Measurements from ENCODE around the gene BFSP1.

BFSP1 gene

DNA sequence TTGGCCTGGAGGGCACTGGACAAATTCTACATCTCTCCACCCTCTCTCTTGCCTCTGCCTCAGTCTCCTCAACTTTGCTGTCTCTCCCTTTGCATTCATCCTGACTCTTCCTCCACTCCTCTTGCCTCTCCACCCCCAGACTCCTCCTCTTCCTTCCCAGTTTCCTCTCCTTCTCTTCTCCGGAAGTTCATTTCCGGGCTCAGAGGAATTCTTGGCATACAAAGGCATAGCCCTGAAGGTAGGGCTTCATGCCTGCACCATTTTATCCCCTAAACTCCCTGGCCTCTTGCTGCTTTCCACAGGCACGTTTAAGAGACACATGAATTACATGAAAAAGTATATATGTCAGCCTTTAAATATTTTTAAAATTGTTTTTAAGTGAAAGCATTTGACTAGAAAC lies 10.6 kb downstream of the BFSP1 start:
- no peak for DNase-seq (ENCODE audit: insufficient read length, low spot score)
- TF ChIP-seq POLR2A (IDR thresholded peaks at IDR 0.05; ENCODE audit: low read depth, low read length), result no peak
- FAIRE-seq, result no peak

DNA sequence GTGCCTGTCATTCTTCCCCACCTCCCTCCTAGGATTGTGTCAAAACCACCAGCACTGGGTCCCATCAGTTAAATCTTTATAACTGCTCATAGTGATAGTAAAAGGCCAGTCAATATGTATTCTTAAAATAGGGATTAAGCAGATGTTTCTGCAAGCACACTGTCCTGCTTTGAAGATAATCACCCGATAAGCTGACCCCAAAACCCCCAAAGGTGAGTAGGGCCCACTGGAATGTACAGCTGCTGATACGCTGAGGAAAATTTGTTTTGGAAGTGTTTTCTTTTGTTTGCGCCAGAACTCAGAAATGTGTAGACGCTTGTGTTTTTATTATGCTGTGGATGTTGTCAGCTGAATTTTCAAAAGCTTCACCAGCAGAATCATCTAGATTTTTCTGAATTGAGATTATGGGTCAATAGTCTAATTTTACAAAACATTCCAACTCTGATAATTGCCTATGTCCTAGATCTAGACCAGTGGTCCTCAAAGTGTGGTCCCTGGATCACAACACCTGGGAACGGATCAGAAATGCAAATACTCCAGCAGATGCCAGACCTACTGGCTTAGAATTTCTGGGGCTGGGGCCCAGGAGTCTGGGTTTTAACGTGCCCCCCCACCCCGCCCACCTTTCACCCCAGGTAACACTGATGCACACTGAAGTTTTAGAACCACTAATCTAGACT lies 11.4 kb downstream of the BFSP1 start:
- no peak for DNase-seq (ENCODE audit: insufficient read length, low spot score)
- no peak for TF ChIP-seq POLR2A (IDR thresholded peaks at IDR 0.05; ENCODE audit: low read depth, low read length)
- FAIRE-seq, result no peak

GRCh38 chr20:17518339-17519052 lies 12.7 kb downstream of the BFSP1 start:
- DNase-seq (ENCODE audit: insufficient read length, low spot score), result peak; percentile 40
- no peak for FAIRE-seq
- no peak for TF ChIP-seq POLR2A (IDR thresholded peaks at IDR 0.05; ENCODE audit: low read depth, low read length)

GRCh38 chr20:17515053-17515452 lies 16.1 kb downstream of the BFSP1 start:
- no peak for TF ChIP-seq POLR2A (IDR thresholded peaks at IDR 0.05; ENCODE audit: low read depth, low read length)
- FAIRE-seq (no peak), DNase-seq (ENCODE audit: insufficient read length, low spot score) (no peak)

DNA sequence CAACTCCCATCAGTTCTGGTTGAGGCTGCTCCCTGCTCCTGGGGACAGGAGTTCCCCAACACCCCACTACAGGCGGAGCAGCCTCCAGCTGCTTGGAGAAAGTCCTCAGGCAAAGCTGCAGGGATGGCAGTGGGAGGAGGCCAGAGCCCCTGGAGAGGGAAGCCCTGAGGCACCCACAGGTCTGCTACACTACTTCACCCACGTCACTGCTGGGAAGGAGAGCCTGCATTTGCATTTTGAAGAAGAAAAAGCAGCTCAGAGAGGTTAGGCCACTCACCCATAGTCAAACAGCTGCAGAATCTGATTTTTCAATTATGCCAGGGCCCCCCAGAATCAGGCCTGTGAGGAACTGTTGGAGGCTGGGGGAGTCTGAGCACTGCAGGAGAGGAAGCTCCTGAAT lies 17.2 kb downstream of the BFSP1 start:
- DNase-seq (ENCODE audit: insufficient read length, low spot score) (no peak), FAIRE-seq (no peak)
- TF ChIP-seq POLR2A (IDR thresholded peaks at IDR 0.05; ENCODE audit: low read depth, low read length), result no peak

- DNase-seq (ENCODE audit: insufficient read length, low spot score), result no peak
- TF ChIP-seq POLR2A (IDR thresholded peaks at IDR 0.05; ENCODE audit: low read depth, low read length), result no peak
- FAIRE-seq, result no peak
Measured at GRCh38 chr20:17511401-17511800, 19.8 kb downstream of the BFSP1 start.

GRCh38 chr20:17510548-17510947 lies 20.6 kb downstream of the BFSP1 start:
- DNase-seq (ENCODE audit: insufficient read length, low spot score) (no peak), FAIRE-seq (no peak)
- no peak for TF ChIP-seq POLR2A (IDR thresholded peaks at IDR 0.05; ENCODE audit: low read depth, low read length)

- TF ChIP-seq POLR2A (IDR thresholded peaks at IDR 0.05; ENCODE audit: low read depth, low read length), result no peak
- FAIRE-seq, result no peak
Measured at GRCh38 chr20:17508756-17509155, 22.4 kb downstream of the BFSP1 start.

DNA sequence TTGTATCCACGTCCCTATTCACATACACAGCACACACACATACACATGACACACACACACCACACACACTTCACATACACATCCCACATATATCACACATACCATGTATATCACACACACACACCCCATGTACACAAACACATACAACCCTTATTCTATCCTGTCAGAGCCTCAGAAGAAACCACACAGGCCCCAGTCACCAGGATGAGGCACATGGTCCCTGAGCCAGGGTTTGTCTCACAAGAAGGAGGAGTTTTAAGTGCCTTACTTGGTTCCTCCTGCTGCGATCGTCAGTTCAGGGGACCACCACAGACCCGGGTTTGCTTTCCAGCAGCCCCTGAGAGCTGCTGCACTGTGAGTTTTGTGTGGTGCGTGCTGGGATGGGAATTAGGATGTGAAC lies 23.6 kb downstream of the BFSP1 start:
- FAIRE-seq (no peak), DNase-seq (ENCODE audit: insufficient read length, low spot score) (no peak)
- TF ChIP-seq POLR2A (IDR thresholded peaks at IDR 0.05; ENCODE audit: low read depth, low read length), result no peak

More at GRCh38 chr20:17508756-17509155, 22.4 kb downstream of the BFSP1 start:
- DNase-seq (ENCODE audit: insufficient read length, low spot score), result no peak

DNA sequence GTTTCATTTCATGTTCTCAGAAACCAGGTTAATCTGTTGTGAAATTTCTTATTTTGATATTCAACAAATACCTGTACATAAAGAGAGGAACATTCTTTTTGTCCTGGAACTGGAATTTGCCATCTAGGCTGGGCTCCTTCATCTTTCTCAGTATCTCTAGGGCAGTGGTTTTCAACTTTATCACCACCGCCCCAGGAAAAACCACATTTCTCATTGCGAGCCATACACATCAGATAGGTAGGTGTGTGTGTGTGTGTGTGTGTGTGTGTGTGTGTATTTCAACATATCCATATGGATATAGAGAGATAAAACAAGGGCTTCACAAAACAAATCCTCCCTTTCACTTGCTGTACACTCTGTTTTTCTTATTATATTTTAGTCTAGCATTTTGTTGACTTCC lies 24.1 kb downstream of the BFSP1 start:
- no peak for TF ChIP-seq POLR2A (IDR thresholded peaks at IDR 0.05; ENCODE audit: low read depth, low read length)
- no peak for FAIRE-seq
- DNase-seq (ENCODE audit: insufficient read length, low spot score), result no peak

DNA sequence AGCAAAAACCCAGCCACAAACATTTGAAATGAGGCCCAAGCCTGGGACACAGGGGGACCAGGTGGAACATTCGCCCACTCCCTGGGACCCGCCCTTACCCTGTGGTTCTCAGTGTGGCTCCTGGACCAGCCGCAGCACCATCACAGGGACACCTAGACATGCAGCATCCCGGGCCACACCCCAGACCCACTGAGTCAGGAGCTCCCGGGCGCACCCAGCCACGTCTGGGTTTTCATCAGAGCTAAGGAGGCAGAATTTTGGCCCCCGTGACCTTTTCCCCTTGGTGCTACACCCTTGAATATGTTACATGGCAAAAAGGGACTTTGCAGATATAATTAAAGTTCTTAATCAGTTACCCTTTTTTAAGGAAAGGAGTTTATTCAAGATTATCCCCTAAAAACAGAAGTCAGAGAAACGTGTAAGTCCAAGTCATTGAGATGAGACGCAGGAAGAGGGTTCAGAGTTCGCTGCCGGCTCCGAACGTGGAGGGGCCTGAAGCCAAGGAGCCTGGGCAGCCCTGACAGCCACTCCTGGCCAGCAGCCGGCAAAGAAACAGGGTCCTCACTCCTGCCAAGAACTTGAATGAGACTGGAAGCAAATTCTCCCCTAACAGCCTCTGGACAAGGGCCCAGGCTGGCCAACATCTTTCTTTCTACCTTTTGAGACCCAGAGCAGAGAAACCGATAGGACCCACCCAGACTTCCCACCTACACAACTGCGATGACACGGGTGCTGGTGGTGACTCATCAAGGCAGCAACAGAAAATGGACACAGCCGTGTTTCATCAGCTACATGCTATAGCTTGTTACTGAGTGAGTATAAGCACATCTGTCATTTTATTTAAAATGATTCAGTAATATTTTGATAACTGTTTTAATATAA lies 25.3 kb downstream of the BFSP1 start:
- DNase-seq (ENCODE audit: insufficient read length, low spot score), result peak; percentile 48

GRCh38 chr20:17504898-17505635 lies 26.1 kb downstream of the BFSP1 start:
- TF ChIP-seq POLR2A (IDR thresholded peaks at IDR 0.05; ENCODE audit: low read depth, low read length), result no peak
- DNase-seq (ENCODE audit: insufficient read length, low spot score) (peak; percentile 32), FAIRE-seq (no peak)

More for the DNA sequence above, 25.3 kb downstream of the BFSP1 start:
- no peak for FAIRE-seq
- no peak for TF ChIP-seq POLR2A (IDR thresholded peaks at IDR 0.05; ENCODE audit: low read depth, low read length)

- no peak for TF ChIP-seq POLR2A (IDR thresholded peaks at IDR 0.05; ENCODE audit: low read depth, low read length)
- FAIRE-seq, result no peak
- no peak for DNase-seq (ENCODE audit: insufficient read length, low spot score)
Measured at GRCh38 chr20:17504066-17504897, 26.9 kb downstream of the BFSP1 start.
